ENCODE measurements around the gene TMEM219.

Gene TMEM219

GRCh38 chr16:29996766-29997250 is 34.9 kb downstream of the TMEM219 start:
- H3K4me1 ChIP-seq (ENCODE audit: control insufficient read depth, insufficient read depth, low read length): no peaks in the 10 kb centered on the region; the same call in 1 of the 2 replicates
- TF ChIP-seq ZBTB17 (tag by site-specific recombination; IDR thresholded peaks at IDR 0.05) (peak; percentile 15; the same call in 1 of the 2 replicates), ZNF664 (tag by site-specific recombination; IDR thresholded peaks at IDR 0.05) (peak; percentile 95), ZNF2 (tag by site-specific recombination; IDR thresholded peaks at IDR 0.05) (no peak)
- TF ChIP-seq, protein P1, sequence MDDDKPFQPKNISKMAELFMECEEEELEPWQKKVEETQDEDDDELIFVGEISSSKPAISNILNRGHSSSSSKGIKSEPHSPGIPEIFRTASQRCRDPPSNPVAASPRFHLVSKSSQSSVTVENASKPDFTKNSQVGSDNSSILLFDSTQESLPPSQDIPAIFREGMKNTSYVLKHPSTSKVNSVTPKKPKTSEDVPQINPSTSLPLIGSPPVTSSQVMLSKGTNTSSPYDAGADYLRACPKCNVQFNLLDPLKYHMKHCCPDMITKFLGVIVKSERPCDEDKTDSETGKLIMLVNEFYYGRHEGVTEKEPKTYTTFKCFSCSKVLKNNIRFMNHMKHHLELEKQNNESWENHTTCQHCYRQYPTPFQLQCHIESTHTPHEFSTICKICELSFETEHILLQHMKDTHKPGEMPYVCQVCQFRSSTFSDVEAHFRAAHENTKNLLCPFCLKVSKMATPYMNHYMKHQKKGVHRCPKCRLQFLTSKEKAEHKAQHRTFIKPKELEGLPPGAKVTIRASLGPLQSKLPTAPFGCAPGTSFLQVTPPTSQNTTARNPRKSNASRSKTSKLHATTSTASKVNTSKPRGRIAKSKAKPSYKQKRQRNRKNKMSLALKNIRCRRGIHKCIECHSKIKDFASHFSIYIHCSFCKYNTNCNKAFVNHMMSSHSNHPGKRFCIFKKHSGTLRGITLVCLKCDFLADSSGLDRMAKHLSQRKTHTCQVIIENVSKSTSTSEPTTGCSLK (tag by site-specific recombination; IDR thresholded peaks at IDR 0.05): no peak
- peak overlapping the region; percentile 93 for H3K4me3 ChIP-seq (ENCODE audit: low read depth, low read length)
- H3K9me3 ChIP-seq (ENCODE audit: control insufficient read depth, insufficient read depth, low read depth, low read length): no peaks in the 10 kb centered on the region
- ChIA-PET POLR2A (interaction anchor here (0.6 to 4.0 kb wide), 7 partner anchors 8 to 396 kb away, joined by 3 to 42 read pairs (median 5); partner anchors contain the start of gene TAOK2), CTCF (interaction anchor here (0.6 to 2.1 kb wide), 13 partner anchors 10 to 275 kb away, joined by 3 to 12 read pairs (median 4); partner anchors contain the start of genes PAGR1 and PRRT2)
- H3K27ac ChIP-seq (ENCODE audit: extremely low read depth, low read depth, low read length): peak overlapping the region; percentile 91; the same call in 1 of the 2 replicates
- peaks cover 8 to 77% of the 10 kb centered on the region in 2 experiments for H3K36me3 ChIP-seq (ENCODE audit: control insufficient read depth in 2 of 2, insufficient read depth in 1 of 2, low read length in 2 of 2)

DNA sequence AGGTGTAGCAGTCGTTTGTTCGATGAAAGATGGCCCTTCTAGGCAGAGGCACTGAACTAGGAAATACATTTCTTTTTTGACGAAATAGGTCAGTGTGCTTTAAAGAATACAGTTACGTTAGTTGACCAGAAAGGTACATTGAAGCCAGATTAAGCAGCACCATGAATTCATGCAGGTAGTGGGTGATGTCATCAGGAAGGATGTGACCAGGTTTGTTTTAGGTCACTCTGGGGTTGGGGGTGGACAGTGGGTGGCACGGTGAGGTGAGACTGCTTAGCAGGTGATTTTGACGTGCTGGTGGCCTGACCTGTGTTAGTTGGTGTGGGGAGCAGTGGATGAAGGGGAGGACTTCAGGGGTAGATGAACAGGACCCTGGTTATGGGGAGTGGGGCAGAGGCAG is 37.7 kb downstream of the TMEM219 start:
- TF ChIP-seq ZNF629 (tag by site-specific recombination; IDR thresholded peaks at IDR 0.05) (0 out of 2 replicates have a peak, but pooled peaks have one; percentile 30), ZNF621 (tag by site-specific recombination; IDR thresholded peaks at IDR 0.05) (peak; percentile 14; the same call in 1 of the 2 replicates), ZNF521 (tag by site-specific recombination; IDR thresholded peaks at IDR 0.05) (no peak), ZNF701 (tag by site-specific recombination; IDR thresholded peaks at IDR 0.05) (no peak)
- TF ChIP-seq, protein P2, sequence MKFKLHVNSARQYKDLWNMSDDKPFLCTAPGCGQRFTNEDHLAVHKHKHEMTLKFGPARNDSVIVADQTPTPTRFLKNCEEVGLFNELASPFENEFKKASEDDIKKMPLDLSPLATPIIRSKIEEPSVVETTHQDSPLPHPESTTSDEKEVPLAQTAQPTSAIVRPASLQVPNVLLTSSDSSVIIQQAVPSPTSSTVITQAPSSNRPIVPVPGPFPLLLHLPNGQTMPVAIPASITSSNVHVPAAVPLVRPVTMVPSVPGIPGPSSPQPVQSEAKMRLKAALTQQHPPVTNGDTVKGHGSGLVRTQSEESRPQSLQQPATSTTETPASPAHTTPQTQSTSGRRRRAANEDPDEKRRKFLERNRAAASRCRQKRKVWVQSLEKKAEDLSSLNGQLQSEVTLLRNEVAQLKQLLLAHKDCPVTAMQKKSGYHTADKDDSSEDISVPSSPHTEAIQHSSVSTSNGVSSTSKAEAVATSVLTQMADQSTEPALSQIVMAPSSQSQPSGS (tag by site-specific recombination; IDR thresholded peaks at IDR 0.05; ENCODE audit: low read depth): peak; percentile 85
- ChIA-PET CTCF (interaction anchor here (0.7 kb wide), 1 partner anchor 17 kb away, joined by 3 read pairs; no protein-coding TSS in a partner anchor), POLR2A (interaction anchor here (0.8 to 1.0 kb wide), 2 partner anchors 9 to 26 kb away, joined by 3 to 4 read pairs; partner anchors contain the start of gene TAOK2)
- no peak overlapping the region for H3K4me3 ChIP-seq (ENCODE audit: low read depth, low read length)
- peaks cover 8 to 76% of the 10 kb centered on the region in 2 experiments; a peak in 2 of 3 replicates for H3K36me3 ChIP-seq (ENCODE audit: control insufficient read depth in 2 of 2, insufficient read depth in 1 of 2, low read length in 2 of 2)
- H3K4me1 ChIP-seq (ENCODE audit: control insufficient read depth, insufficient read depth, low read length): no peaks in the 10 kb centered on the region; the same call in 1 of the 2 replicates
- no peak overlapping the region for H3K27ac ChIP-seq (ENCODE audit: extremely low read depth, low read depth, low read length)
- H3K9me3 ChIP-seq (ENCODE audit: control insufficient read depth, insufficient read depth, low read depth, low read length): no peaks in the 10 kb centered on the region

DNA sequence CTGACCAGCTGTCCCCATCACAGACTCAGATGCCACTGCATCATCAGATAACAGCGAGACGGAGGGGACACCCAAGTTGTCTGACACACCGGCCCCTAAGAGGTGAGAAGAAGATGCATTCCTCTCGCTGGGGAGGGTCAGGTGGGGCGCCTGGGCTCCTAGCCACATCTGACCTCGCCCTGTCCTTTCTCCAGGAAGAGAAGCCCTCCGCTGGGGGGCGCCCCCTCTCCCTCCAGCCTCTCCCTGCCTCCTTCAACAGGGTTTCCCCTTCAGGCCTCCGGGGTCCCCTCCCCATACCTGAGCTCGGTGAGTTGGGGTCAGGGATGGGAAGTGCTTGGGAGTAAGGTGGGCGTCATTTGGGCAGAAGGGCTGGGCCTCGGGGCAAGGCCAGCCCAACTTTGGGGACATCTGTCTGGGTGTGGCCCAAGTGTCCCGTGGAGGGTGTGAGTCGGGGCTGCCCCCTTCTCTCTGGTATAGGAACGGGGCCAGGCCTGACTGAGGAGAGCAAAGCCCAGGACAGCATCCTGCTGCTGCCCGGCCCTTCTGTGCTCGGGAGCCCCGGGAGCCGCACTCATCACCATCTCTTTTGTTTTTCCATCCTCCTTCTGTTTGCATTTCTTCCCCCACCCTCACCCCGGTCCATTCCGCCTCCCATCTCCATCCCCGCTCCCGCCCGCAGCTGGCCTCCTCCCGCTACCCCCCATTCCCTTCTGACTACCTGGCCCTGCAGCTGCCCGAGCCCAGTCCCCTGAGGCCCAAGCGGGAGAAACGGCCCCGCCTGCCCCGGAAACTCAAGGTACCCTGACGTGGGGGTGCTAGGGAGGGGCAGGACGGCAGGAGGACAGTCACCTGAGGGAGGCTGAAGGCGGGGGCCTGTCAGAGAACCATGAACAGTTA is 39.1 kb downstream of the TMEM219 start:
- H3K4me1 ChIP-seq (ENCODE audit: control insufficient read depth, insufficient read depth, low read length): no peaks in the 10 kb centered on the region
- H3K27ac ChIP-seq (ENCODE audit: extremely low read depth, low read depth, low read length): no peak overlapping the region
- peaks cover 8 to 85% of the 10 kb centered on the region in 2 experiments; a peak in 2 of 3 replicates for H3K36me3 ChIP-seq (ENCODE audit: control insufficient read depth in 2 of 2, insufficient read depth in 1 of 2, low read length in 2 of 2)
- ChIA-PET POLR2A (interaction anchor here (1.6 kb wide), 1 partner anchor 10 kb away, joined by 3 read pairs; no protein-coding TSS in a partner anchor), CTCF (interaction anchor here (0.6 kb wide), 2 partner anchors 85 to 1677 kb away, joined by 3 read pairs; no protein-coding TSS in a partner anchor)
- no peak for TF ChIP-seq ZNF433 (tag by site-specific recombination; IDR thresholded peaks at IDR 0.05; ENCODE audit: low read depth)
- TF ChIP-seq EGR2 (tag by site-specific recombination; IDR thresholded peaks at IDR 0.05; ENCODE audit: low read depth): peak; percentile 48
- peak; percentile 59 for TF ChIP-seq KLF1 (tag by site-specific recombination; IDR thresholded peaks at IDR 0.05)
- 0 out of 2 replicates have a peak, but pooled peaks have one; percentile 8 for TF ChIP-seq PATZ1 (tag by site-specific recombination; IDR thresholded peaks at IDR 0.05)
- no peaks in the 10 kb centered on the region for H3K9me3 ChIP-seq (ENCODE audit: control insufficient read depth, insufficient read depth, low read depth, low read length)
- H3K4me3 ChIP-seq (ENCODE audit: low read depth, low read length): no peak overlapping the region

Data from HEK293 (cell line).